ENCODE measurements around the gene C16orf87. TPM values are rescaled to one million over a fixed set of nuclear protein-coding genes. Genes with fewer than 3 reads are reported as not detected.

C16orf87 gene
- total RNA-seq, 4 donors from 2014 or later = 5.5 to 14.9 (median 7.9) TPM

GRCh38 chr16:46866286-46866685 lies 35.3 kb upstream of the C16orf87 start:
- TF ChIP-seq CTCF (IDR thresholded peaks at IDR 0.05) = no peak
- TF ChIP-seq POLR2A (IDR thresholded peaks at IDR 0.05) = no peak
- DNase-seq (ENCODE audit: low spot score in 2 of 2) = no peak
- intact Hi-C loops (cut with DNase I; ENCODE audit: low total_unique reads) = no loop called here
- WGBS, 2 donors = 71 to 81% methylated on average over 1 of the region's 1 CpG
- no peak overlapping the region for H3K4me3 ChIP-seq (ENCODE audit: low read depth, poor library complexity, severe bottlenecking)

GRCh38 chr16:46862555-46863447 lies 31.8 kb upstream of the C16orf87 start:
- no peak overlapping the region for H3K4me3 ChIP-seq (ENCODE audit: low read depth, poor library complexity, severe bottlenecking)
- no peak for DNase-seq (ENCODE audit: low spot score in 2 of 2)
- WGBS, 2 donors = 88 to 89% methylated on average over 16 of the region's 16 CpGs
- no peak for TF ChIP-seq POLR2A (IDR thresholded peaks at IDR 0.05)
- no peak for TF ChIP-seq CTCF (IDR thresholded peaks at IDR 0.05)
- intact Hi-C loops (cut with DNase I; ENCODE audit: low total_unique reads) = no loop called here

- DNase-seq (ENCODE audit: low spot score in 2 of 2) = no peak
- H3K4me3 ChIP-seq (ENCODE audit: low read depth, poor library complexity, severe bottlenecking) = no peak overlapping the region
- intact Hi-C loops (cut with DNase I; ENCODE audit: low total_unique reads) = loop anchor here (5.0 kb wide), 1 partner anchor 48 kb away; no protein-coding TSS in a partner anchor
- whole genome bisulfite sequencing, 2 donors = 47 to 53% methylated on average over 5 of the region's 5 CpGs
- TF ChIP-seq CTCF (IDR thresholded peaks at IDR 0.05) (no peak), POLR2A (IDR thresholded peaks at IDR 0.05) (no peak)
Measured at GRCh38 chr16:46859719-46860152, 28.8 kb upstream of the C16orf87 start.

- intact Hi-C loops (cut with DNase I; ENCODE audit: low total_unique reads) = loop anchor here (5.0 kb wide), 1 partner anchor 49 kb away; no protein-coding TSS in a partner anchor
- DNase-seq (ENCODE audit: low spot score in 2 of 2) = no peak
- 77 to 81% methylated on average over 6 of the region's 6 CpGs for WGBS, 2 donors
- no peak for TF ChIP-seq POLR2A (IDR thresholded peaks at IDR 0.05)
- TF ChIP-seq CTCF (IDR thresholded peaks at IDR 0.05) = no peak
- H3K4me3 ChIP-seq (ENCODE audit: low read depth, poor library complexity, severe bottlenecking) = no peak overlapping the region
Measured at GRCh38 chr16:46858151-46858550, 27.2 kb upstream of the C16orf87 start.

- DNase-seq (ENCODE audit: low spot score in 2 of 2) = no peak
- intact Hi-C loops (cut with DNase I; ENCODE audit: low total_unique reads) = loop anchor here (5.0 kb wide), 1 partner anchor 50 kb away; no protein-coding TSS in a partner anchor
- WGBS, 2 donors = 21 to 31% methylated on average over 6 of the region's 6 CpGs
- H3K4me3 ChIP-seq (ENCODE audit: low read depth, poor library complexity, severe bottlenecking) = no peak overlapping the region
- no peak for TF ChIP-seq POLR2A (IDR thresholded peaks at IDR 0.05)
- TF ChIP-seq CTCF (IDR thresholded peaks at IDR 0.05) = no peak
Measured at GRCh38 chr16:46857368-46857945, 26.5 kb upstream of the C16orf87 start.
